Occipital lobe (tissue), 2 donors: Measurements from ENCODE around the gene KIF26B. TPM values are rescaled to one million over a fixed set of nuclear protein-coding genes. Genes with fewer than 3 reads are reported as not detected.
"Not testable (repeated sequence)": the region's sequence is repeated elsewhere in the genome, so short reads cannot be mapped to it uniquely, and the experiment has no call there.

ENCODE experiments used
- DNase-seq: peaks from one replicate; lab custom pipeline; 2025; lab: John Stamatoyannopoulos, UW
- total RNA-seq: library from RNA; depleted of rRNA; stranded (reverse); fragments of >200 nt; gene quantifications from one replicate; pipeline ENCODE4 v1.2.3, GENCODE V29; 2014

The KIF26B gene
- total RNA-seq, 1 donor from 2014 or later, result 31.7 TPM

- DNase-seq, result no peak
Observed at GRCh38 chr1:245322673-245323072, 167.9 kb downstream of the KIF26B start.

- DNase-seq, result not testable (repeated sequence)
Observed at GRCh38 chr1:245323765-245324164, 169.0 kb downstream of the KIF26B start.

- no peak for DNase-seq
Observed at GRCh38 chr1:245325922-245326795, 171.4 kb downstream of the KIF26B start.

GRCh38 chr1:245327360-245327759 is 172.6 kb downstream of the KIF26B start:
- DNase-seq, result no peak

- DNase-seq, result no peak
Observed at GRCh38 chr1:245327842-245328241, 173.1 kb downstream of the KIF26B start.

- DNase-seq, result no peak
Observed at GRCh38 chr1:245330951-245331350, 176.2 kb downstream of the KIF26B start.

- DNase-seq, result no peak
Observed at GRCh38 chr1:245332085-245332484, 177.3 kb downstream of the KIF26B start.

- DNase-seq, result no peak
Observed at GRCh38 chr1:245332513-245332912, 177.7 kb downstream of the KIF26B start.

- no peak for DNase-seq
Observed at GRCh38 chr1:245334235-245334634, 179.4 kb downstream of the KIF26B start.

- no peak for DNase-seq
Observed at GRCh38 chr1:245334827-245335490, 180.2 kb downstream of the KIF26B start.

- not testable (repeated sequence) for DNase-seq
Observed at GRCh38 chr1:245335684-245336083, 180.9 kb downstream of the KIF26B start.

GRCh38 chr1:245336149-245336983 is 181.6 kb downstream of the KIF26B start:
- DNase-seq, result no peak

GRCh38 chr1:245336984-245337355 is 182.2 kb downstream of the KIF26B start:
- DNase-seq, result not testable (repeated sequence)

- no peak for DNase-seq
Observed at GRCh38 chr1:245337829-245338484, 183.2 kb downstream of the KIF26B start.

GRCh38 chr1:245338485-245338877 is 183.7 kb downstream of the KIF26B start:
- no peak for DNase-seq

- DNase-seq, result no peak
Observed at GRCh38 chr1:245341743-245342142, 187.0 kb downstream of the KIF26B start.

- no peak for DNase-seq
Observed at GRCh38 chr1:245345191-245345884, 190.6 kb downstream of the KIF26B start.

- DNase-seq, result no peak
Observed at GRCh38 chr1:245348626-245349025, 193.8 kb downstream of the KIF26B start.

- DNase-seq, result no peak
Observed at GRCh38 chr1:245353411-245353810, 198.6 kb downstream of the KIF26B start.

- DNase-seq, result no peak
Observed at GRCh38 chr1:245353915-245354775, 199.4 kb downstream of the KIF26B start.
